H1 (cell line): Measurements from ENCODE around the gene LRRC49. TPM values are rescaled to one million over a fixed set of nuclear protein-coding genes. Genes with fewer than 3 reads are reported as not detected.

Experiments
- RFX5 ChIP-seq: IDR thresholded peaks from 2 replicates; pipeline ENCODE4 v1.6.1; 2011; ENCODE audit warnings: low read depth, low read length, improper control_type of control experiment, borderline replicate concordance
- RNF2 ChIP-seq: fragments of 200-900, 300-1000 bp; sonication (generic); IDR thresholded peaks from 2 replicates; pipeline ENCODE4 v1.7.1; 2016; ENCODE audit warnings: borderline replicate concordance, low read depth, mild to moderate bottlenecking, antibody characterized with exemption, low read length; ENCODE audit not compliant: poor library complexity, severe bottlenecking; ENCODE audit errors: missing control alignments
- SAP30 ChIP-seq: fragments of 300-600 bp; sonication (generic); IDR thresholded peaks from 2 replicates; pipeline ENCODE4 v1.7.1; 2012; ENCODE audit warnings: low read length, moderate library complexity, mild to moderate bottlenecking, inconsistent platforms; ENCODE audit not compliant: insufficient read depth, insufficient replicate concordance
- SIX5 ChIP-seq: IDR thresholded peaks from 2 replicates; pipeline ENCODE4 v1.6.1; 2011; ENCODE audit warnings: mild to moderate bottlenecking, low read depth, low read length
- SP2 ChIP-seq: IDR thresholded peaks from 2 replicates; pipeline ENCODE4 v1.6.1; 2012; ENCODE audit warnings: mild to moderate bottlenecking, low read length, inconsistent platforms
- polyA plus RNA-seq, 7 experiments: library from polyadenylated mRNA; depleted of rRNA in 3 of 7; stranded (reverse) in 5 of 7; unstranded in 2 of 7; fragments of >200 nt in 5 of 7; fragments of 200-250 nt in 2 of 7; gene quantifications; 1 replicate in 5 of 7; 2 replicates in 1 of 7; 4 replicates in 1 of 7; pipeline versions ENCODE4 v1.2.1 to v1.2.3, GENCODE V29; 2011 to 2013; ENCODE audit warnings: missing spikeins in 2 of 7, mixed read lengths in 2 of 7
- total RNA-seq: library from RNA; stranded (reverse); fragmentation: NEBNext Ultra II Directional; extraction: Animal tissue kit (Norgen Biotek cat#: 25700); gene quantifications from 2 replicates; pipeline ENCODE4 v1.2.1, GENCODE V29; 2021
- TF ChIP-seq, protein P1 (sequence below), 3 experiments: IDR thresholded peaks; 1 replicate in 2 of 3; 2 replicates in 1 of 3; pipeline versions ENCODE4 v1.5.1 to v1.6.1; 2011; ENCODE audit warnings: low read length in 3 of 3, mild to moderate bottlenecking in 3 of 3, inconsistent platforms in 2 of 3, low read depth in 1 of 3, moderate library complexity in 1 of 3; ENCODE audit not compliant: insufficient read depth in 1 of 3; ENCODE audit errors: control extremely low read depth in 1 of 3

Gene LRRC49
- total and polyA plus RNA-seq, 2 of the 8 experiments (the other 6 are each of a cell fraction or from before 2014, with no cell fraction given), result 5.0 to 10.4 TPM

- no peak for TF ChIP-seq SIX5
- no peak for TF ChIP-seq SAP30
- TF ChIP-seq, protein P1, sequence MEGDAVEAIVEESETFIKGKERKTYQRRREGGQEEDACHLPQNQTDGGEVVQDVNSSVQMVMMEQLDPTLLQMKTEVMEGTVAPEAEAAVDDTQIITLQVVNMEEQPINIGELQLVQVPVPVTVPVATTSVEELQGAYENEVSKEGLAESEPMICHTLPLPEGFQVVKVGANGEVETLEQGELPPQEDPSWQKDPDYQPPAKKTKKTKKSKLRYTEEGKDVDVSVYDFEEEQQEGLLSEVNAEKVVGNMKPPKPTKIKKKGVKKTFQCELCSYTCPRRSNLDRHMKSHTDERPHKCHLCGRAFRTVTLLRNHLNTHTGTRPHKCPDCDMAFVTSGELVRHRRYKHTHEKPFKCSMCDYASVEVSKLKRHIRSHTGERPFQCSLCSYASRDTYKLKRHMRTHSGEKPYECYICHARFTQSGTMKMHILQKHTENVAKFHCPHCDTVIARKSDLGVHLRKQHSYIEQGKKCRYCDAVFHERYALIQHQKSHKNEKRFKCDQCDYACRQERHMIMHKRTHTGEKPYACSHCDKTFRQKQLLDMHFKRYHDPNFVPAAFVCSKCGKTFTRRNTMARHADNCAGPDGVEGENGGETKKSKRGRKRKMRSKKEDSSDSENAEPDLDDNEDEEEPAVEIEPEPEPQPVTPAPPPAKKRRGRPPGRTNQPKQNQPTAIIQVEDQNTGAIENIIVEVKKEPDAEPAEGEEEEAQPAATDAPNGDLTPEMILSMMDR (IDR thresholded peaks at IDR 0.05; ENCODE audit: control extremely low read depth in 1 of 3, insufficient read depth in 1 of 3, low read depth in 1 of 3, low read length in 3 of 3), result no peak
- no peak for TF ChIP-seq RFX5
- no peak for TF ChIP-seq RNF2
- TF ChIP-seq SP2, result no peak
Observed at GRCh38 chr15:71002316-71002715, 109.7 kb downstream of the LRRC49 start (continued).
